Neural progenitor cell (in vitro differentiated cells): ENCODE measurements around the gene WNT6.

Source experiments
- EZH2 ChIP-seq: fragments of 200-600 bp; sonication (generic); IDR thresholded peaks from 2 replicates; pipeline ENCODE4 v1.6.1; 2017; ENCODE audit warnings: antibody characterized with exemption, mild to moderate bottlenecking, moderate library complexity
- EZH2phosphoT487 ChIP-seq: fragments of 200-600 bp; sonication (generic); IDR thresholded peaks from 2 replicates; pipeline ENCODE4 v1.6.1; 2017; ENCODE audit warnings: antibody characterized with exemption
- TF ChIP-seq, protein P1 (sequence below): fragments of 200-600 bp; sonication (generic); IDR thresholded peaks from 2 replicates; pipeline ENCODE4 v1.5.1; 2017; ENCODE audit warnings: antibody characterized with exemption, mild to moderate bottlenecking

DNA sequence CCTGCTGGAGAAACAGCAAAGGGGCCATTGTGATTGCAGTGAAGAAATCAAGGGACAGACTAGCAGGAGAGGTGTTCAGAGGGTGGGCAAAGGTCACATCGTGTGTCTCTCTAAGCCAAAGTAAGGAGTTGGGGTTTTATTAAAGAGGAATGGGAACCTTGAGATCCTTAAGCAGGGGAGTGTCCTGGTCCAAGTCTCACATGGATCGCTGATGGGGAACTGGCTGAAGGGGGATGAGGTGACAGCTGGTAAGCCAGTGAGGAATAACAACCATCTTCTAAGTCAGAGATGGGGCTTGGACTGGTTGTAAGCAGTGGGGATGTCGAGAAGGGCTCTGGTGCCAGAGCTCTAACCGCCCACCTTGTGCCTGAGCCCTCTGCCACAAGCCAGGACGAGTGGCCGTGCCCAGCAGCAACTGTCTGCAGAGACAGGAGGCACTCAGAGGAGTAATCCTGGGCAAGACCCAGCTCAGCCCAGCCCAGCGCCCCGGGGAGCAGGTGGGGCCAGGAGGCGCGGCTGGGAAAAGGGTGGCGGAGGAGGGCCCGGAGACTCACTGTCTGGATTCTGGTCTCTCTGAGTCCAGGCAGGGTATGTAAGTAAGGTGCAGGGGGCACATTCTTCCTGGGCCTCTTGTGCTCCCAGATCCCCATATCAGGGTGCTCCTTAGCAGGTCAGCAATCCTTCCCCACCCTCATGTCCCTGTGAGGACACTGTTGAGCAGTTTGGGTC, 34.7 kb downstream of the WNT6 start:
- TF ChIP-seq EZH2: no peak
- TF ChIP-seq, protein P1, sequence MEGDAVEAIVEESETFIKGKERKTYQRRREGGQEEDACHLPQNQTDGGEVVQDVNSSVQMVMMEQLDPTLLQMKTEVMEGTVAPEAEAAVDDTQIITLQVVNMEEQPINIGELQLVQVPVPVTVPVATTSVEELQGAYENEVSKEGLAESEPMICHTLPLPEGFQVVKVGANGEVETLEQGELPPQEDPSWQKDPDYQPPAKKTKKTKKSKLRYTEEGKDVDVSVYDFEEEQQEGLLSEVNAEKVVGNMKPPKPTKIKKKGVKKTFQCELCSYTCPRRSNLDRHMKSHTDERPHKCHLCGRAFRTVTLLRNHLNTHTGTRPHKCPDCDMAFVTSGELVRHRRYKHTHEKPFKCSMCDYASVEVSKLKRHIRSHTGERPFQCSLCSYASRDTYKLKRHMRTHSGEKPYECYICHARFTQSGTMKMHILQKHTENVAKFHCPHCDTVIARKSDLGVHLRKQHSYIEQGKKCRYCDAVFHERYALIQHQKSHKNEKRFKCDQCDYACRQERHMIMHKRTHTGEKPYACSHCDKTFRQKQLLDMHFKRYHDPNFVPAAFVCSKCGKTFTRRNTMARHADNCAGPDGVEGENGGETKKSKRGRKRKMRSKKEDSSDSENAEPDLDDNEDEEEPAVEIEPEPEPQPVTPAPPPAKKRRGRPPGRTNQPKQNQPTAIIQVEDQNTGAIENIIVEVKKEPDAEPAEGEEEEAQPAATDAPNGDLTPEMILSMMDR: no peak
- TF ChIP-seq EZH2phosphoT487: peak; percentile 18
